HG03159 (cell line): ENCODE data around the gene MCAT.
A peak's percentile ranks its signal among the peaks of the same experiment; 100 is the strongest.

ENCODE experiments used
- ATAC-seq: cut with Tn5 transposase; IDR thresholded peaks from one replicate; pipeline ENCODE4 v1.9.1; 2021; ENCODE audit warnings: mild to moderate bottlenecking, moderate library complexity; ENCODE audit not compliant: unreplicated experiment

Gene MCAT

GRCh38 chr22:43094085-43094484 is 49.1 kb downstream of the MCAT start:
- ATAC-seq, result no peak

GRCh38 chr22:43092085-43092484 is 51.1 kb downstream of the MCAT start:
- ATAC-seq, result no peak

GRCh38 chr22:43090130-43090789 is 52.9 kb downstream of the MCAT start:
- no peak for ATAC-seq

- ATAC-seq, result peak; percentile 72
Observed at GRCh38 chr22:43088984-43089717, 54.0 kb downstream of the MCAT start, which contains the start of gene TTLL1. TSS of gene TTLL1 (minus strand) at chr22:43089391. CDS start at chr22:43075586, 13,805 bp downstream.

GRCh38 chr22:43088627-43088983 is 54.6 kb downstream of the MCAT start:
- ATAC-seq, result peak; percentile 13

- no peak for ATAC-seq
Observed at GRCh38 chr22:43085658-43086606, 57.3 kb downstream of the MCAT start.
